Myocyte (in vitro differentiated cells): ENCODE data around the gene SFSWAP. TPM values are rescaled to one million over a fixed set of nuclear protein-coding genes. Genes with fewer than 3 reads are reported as not detected.

Experiments used
- DNase-seq: peaks from one replicate; pipeline ENCODE4 v3.0.0-alpha.2; 2012; ENCODE audit warnings: low read depth
- total RNA-seq: library from RNA; depleted of rRNA; stranded (reverse); fragments of >200 nt; gene quantifications from 2 replicates; pipeline ENCODE4 v1.2.3, GENCODE V29; 2014

Gene SFSWAP
- total RNA-seq, 1 donor from 2014 or later = 24.0 TPM

- peak; percentile 77 for DNase-seq
Observed at GRCh38 chr12:131832321-131833231, 121.7 kb downstream of the SFSWAP start.

- DNase-seq = no peak
Observed at GRCh38 chr12:131833288-131833895, 122.5 kb downstream of the SFSWAP start.

GRCh38 chr12:131833896-131834641 is 123.2 kb downstream of the SFSWAP start:
- no peak for DNase-seq

- DNase-seq = peak; percentile 20
Observed at GRCh38 chr12:131834798-131835615, 124.1 kb downstream of the SFSWAP start.

- DNase-seq = no peak
Observed at GRCh38 chr12:131835616-131836171, 124.8 kb downstream of the SFSWAP start.

GRCh38 chr12:131836193-131836592 is 125.3 kb downstream of the SFSWAP start:
- DNase-seq = no peak

GRCh38 chr12:131836714-131837397 is 126.0 kb downstream of the SFSWAP start:
- DNase-seq = no peak

- no peak for DNase-seq
Observed at GRCh38 chr12:131840643-131841416, 129.9 kb downstream of the SFSWAP start.

GRCh38 chr12:131841547-131841946 is 130.7 kb downstream of the SFSWAP start:
- no peak for DNase-seq

GRCh38 chr12:131842169-131842568 is 131.3 kb downstream of the SFSWAP start:
- no peak for DNase-seq

GRCh38 chr12:131843527-131843926 is 132.6 kb downstream of the SFSWAP start:
- DNase-seq = no peak

GRCh38 chr12:131844140-131844539 is 133.2 kb downstream of the SFSWAP start:
- no peak for DNase-seq

- DNase-seq = no peak
Observed at GRCh38 chr12:131844656-131845055, 133.8 kb downstream of the SFSWAP start.

- DNase-seq = no peak
Observed at GRCh38 chr12:131845121-131845520, 134.2 kb downstream of the SFSWAP start.

GRCh38 chr12:131847456-131847855 is 136.6 kb downstream of the SFSWAP start:
- no peak for DNase-seq

- no peak for DNase-seq
Observed at GRCh38 chr12:131848753-131849152, 137.9 kb downstream of the SFSWAP start.
